GM21737 (cell line): Measurements from ENCODE around the gene ARMC7.
"Not testable (repeated sequence)": the region's sequence is repeated elsewhere in the genome, so short reads cannot be mapped to it uniquely, and the experiment has no call there.

Experiments used
- ATAC-seq: cut with Tn5 transposase; IDR thresholded peaks from one replicate; pipeline ENCODE4 v1.9.1; 2021; ENCODE audit warnings: mild to moderate bottlenecking, moderate library complexity; ENCODE audit not compliant: unreplicated experiment

The ARMC7 gene

DNA sequence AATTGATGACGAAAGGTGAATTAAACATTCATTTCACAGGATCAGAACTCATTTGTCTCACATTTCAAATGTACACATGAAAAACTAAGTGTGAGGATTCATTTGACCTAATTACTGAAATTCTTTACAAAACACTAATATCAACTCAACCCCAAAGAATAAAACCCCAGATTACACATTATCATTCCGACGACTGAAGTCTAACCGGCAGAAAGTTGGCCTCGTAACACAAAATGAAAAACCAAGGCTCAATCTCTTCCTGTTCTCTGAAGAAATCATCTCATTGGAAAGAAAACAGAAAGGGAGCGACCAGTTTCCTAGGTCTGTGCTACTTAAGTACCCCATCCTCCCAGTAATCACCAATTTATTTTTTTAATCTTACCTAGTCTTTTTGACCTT, 42.8 kb downstream of the ARMC7 start:
- no peak for ATAC-seq

DNA sequence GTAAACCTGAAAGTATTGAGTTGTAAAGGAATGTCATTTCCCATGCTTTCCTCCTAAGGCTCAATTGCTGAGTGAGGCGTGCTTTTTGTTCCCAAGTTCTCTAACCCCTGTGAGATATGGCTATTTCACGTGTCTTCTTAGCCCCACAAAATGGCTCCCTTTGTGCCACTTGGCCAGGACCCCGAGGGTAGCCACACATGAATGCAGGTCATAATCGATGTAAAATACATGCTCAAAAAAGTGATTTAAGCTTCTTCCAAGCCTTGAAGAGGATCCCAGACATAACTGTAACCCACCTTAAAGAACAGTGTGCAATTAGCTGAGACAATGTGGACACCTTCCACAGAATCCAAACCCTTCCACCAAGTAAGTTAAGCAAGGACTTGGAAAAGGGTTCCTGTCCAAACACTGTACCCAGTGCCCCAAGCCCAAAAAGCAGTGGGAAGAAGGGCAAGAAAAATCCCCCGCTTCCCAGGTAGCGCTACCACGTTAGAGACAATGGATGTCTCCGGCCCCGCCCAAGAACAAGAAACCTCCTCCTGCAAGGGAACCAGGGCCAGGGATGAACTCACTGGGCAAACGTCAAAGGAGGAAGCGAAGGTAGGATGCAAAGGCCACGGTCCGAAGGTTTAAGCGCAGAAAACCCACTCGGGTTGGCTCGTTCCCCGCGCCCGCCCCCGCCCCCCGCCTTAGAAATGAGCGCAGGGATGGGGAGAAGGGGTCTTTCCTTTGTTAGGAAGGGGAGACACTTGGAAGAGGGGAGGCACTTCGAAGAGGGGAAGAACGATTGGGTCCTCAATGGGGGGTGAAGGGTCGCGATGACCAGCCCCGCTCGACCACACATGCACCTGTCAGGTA, 43.4 kb downstream of the ARMC7 start:
- no peak for ATAC-seq

DNA sequence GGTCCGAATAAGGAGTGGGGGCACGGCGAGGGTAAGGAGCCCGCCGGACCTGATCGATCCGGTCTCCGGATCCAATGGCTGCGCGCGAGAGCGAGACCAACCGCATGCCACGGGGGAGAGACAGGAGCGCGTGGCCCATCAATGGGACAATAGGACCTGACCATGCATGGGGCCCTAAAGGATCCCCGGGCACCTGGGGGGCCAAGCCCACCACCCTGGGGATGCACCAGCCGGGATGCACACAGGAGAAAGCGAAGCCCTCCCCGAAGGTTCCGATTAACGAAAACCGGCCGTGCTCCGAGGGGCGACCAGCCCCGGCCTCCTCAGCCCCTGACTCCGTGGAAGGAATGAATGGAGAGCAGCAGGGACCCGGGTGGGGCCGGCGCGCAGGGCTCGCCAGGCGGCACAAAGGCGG, 44.0 kb downstream of the ARMC7 start:
- ATAC-seq: peak; percentile 4

DNA sequence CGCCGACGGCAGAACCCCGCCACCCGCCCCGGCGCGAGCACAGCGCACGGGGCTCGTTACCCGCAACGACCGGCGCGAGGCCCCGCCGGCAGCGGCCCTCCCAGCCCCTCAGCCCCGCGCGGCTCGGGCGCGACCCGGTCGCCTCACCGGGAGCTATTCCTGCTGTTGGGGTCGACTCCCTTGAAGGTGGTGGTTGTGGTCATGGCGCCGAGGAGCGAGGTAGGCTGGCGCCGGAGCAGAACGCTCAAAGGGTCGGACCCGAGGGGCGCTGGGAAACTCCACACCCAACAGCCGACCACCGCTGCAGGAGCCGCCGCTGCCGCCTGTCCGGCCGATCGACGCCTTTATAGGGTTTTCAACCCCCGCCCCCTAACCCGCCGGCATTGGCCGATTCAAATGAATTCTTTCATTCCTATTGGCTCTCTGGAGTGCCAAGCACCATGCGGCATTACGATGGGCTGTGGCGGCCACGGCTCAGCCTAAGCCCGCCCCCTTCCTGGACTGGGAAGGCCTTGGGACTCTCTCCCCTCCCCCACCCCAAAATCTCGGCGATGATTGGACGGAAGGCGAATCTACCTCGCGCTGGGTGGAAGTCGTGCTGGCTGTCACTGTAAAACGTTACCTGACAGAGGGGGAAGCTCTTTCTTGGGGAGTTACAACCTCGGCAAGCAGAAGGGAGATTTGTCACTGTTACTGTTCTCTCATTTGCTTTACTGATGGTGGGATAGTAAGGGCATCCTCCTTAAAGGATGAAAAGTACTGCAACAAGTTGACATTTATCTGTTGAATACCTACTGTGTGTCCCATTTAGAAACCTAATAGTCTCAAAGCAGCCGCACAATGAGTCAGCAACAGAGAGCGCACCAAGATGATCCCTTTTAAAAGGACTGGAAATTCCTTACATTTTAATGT, 44.7 kb downstream of the ARMC7 start, which contains the start of gene JPT1:
JPT1 (minus strand) TSS at position 318 of the 912 bp plus-strand sequence; CDS start at position 203, 115 bp downstream.
- peak; percentile 89 for ATAC-seq

DNA sequence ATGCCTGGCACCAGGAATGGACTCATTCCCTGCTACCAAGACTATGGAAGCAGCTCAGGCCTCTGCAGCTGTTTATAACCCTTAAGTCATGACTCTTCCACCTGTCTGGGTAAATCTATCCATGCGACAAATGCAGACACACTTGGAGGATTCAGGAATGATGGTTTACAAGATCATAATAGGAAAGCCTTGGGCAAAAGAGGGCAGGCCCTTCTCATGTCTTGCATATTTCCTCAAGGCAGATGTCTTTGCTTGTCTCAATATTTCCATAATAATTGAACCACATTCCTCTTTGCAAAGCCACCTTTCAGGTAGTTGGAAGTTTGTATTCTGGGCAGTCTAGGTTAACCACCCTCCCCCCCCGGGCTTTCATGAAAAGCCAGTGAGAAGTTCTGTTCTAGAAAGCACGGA, 45.4 kb downstream of the ARMC7 start:
- no peak for ATAC-seq

DNA sequence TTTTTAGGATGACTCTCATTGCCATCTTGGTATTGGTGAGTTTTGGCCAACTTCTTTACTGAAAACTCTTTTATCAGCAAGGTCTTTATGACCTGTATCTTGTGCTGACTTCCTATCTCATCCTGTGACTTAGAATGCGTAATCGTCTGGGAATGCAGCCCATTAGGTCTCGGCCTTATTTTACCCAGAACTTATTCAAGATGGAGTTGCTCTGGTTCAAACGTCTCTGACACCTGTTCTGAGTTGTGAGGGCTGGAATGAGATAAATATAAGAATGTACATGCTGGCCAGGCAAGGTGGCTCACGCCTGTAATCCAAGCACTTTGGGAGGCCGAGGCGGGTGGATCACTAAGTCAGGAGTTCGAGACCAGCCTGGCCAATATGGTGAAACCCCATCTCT, 48.7 kb downstream of the ARMC7 start:
- ATAC-seq: not testable (repeated sequence)

DNA sequence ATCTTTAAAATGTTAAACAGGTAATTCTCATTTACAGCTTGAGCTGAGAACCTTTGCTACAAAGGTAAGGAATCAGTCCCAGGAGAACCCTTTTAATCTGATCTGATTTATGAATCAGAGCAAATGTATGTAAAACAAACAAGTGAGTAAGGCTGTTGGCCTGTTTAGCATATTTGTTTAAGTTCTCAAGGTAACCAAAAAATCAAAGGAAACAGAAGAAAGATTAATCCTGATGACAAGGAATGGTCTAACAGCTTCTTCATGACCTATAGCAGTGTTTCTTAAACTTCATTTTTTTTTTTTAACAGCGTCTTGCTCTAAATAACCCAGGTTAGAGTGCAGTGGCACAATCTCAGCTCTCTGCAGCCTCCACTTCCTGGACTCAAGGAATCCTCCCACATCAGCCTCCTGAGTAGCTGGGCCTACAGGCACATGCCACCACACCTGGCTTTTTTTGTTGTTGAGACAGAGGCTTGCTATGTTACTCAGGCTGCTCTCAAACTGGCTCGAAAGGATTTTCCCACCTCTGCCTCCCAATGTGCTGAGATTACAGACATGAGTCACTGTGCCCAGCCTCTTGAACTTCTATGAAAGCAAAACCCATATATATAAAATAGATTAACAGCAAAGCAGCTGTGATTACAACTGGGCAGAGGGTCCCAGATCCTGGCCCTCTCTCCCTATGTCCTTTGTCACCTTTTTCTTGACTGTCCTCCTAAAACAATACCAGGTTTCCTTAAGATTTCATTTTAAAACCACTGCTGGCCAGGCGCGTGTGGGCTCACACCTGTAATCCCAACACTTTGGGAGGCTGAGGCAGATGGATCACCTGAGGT, 49.6 kb downstream of the ARMC7 start:
- no peak for ATAC-seq

DNA sequence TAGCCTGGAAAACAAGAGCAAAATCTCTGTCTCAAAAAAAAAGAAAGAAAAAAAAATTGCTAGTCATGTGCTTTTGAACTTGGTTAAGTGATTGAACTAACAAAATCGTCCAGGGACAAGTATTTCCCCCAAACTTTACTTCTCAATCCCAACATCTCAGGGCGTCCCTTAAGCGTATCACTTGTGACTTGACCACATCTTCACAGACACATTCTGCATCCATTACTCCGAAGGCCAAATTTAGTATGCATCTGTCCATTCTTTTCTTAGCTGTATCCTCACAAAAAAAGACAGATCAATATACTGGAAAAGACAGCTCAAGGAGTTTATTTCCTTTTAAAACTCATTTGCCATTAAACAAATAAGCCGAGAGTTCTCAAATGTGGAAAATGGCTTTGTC, 50.4 kb downstream of the ARMC7 start:
- ATAC-seq: no peak

DNA sequence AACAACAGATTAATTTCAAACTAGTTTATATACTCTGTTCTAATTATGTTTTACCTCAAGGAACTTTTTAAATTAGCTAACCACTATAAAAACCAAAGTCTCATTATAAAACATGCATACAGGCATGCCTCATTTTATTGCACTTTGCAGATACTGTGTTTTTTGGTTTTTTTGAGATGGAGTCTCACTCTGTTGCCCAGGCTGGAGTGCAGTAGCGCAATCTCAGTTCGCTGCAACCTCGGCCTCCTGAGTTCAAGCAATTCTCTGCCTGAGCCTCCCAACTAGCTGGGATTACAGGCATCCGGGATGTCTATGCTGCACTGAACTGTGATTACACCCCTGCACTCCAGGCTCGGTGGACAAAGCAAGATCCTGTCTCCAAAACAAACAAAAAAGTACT, 53.3 kb downstream of the ARMC7 start:
- no peak for ATAC-seq

DNA sequence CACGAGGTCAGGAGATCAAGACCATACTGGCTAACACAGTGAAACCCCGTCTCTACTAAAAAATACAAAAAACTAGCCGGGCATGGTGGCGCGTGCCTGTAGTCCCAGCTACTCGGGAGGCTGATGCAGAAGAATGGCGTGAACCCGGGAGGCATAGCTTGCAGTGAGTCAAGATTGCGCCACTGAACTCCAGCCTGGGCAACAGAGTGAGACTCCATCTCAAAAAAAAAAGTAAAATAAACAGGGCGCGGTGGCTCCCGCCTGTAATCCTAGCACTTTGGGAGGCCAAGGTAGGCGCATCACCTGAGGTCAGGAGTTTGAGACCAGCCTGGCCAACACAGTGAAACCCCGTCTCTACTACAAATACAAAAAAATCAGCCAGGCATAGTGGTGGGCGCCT, 54.8 kb downstream of the ARMC7 start:
- not testable (repeated sequence) for ATAC-seq

DNA sequence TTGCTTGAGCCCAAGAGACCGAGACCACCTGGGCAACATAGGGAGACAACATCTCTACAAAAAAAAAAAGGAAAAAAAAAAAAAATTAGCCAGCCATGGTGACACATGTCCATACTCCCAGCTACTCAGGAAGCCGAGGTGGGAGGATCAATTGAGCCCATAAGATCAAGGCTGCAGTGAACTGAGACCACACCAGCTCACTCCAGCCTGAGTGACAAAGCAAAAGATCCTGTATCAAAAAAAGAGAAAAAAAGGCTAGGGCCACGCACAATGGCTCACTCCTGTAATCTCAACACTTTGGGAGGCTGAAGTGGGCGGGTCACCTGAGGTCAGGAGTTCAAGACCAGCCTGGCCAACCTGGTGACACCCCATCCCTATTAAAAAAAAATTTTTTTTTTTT, 59.2 kb downstream of the ARMC7 start:
- ATAC-seq: no peak

DNA sequence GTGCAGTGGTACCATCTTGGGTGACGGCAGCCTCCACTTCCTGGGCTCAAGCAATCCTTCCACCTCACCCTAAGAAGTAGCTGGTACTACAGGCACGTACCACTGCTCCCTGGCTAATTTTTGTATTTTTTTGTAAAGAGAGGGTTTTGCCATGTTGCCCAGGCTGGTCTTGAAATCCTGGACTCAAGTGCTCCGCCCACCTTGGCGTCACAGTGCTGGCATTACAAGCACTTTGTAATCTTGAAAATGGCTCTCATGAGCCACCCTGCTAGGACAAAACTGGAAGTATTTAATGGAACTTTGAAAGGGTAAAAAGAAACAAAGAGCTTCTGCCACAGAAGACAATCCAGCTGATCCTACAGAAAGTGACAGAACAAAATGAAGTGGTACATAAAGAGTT, 63.8 kb downstream of the ARMC7 start:
- no peak for ATAC-seq

DNA sequence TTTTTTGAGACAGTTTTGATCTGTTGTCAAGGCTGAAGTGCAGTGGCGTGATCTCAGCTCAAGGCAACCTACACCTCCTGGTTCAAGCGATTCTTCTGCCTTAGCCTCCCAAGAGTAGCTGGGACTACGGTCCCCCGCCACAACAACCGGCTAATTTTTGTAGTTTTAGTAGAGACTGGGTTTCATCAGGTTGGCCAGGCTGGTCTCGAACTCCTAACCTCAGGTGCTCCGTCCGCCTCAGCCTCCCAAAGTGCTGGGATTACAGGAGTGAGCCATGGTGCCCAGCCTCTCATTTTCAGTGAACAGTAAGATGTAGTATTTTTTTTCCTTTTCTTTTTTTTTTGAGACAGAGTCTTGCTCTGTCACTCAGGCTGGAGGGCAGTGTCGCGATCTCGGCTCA, 65.2 kb downstream of the ARMC7 start:
- ATAC-seq: no peak

DNA sequence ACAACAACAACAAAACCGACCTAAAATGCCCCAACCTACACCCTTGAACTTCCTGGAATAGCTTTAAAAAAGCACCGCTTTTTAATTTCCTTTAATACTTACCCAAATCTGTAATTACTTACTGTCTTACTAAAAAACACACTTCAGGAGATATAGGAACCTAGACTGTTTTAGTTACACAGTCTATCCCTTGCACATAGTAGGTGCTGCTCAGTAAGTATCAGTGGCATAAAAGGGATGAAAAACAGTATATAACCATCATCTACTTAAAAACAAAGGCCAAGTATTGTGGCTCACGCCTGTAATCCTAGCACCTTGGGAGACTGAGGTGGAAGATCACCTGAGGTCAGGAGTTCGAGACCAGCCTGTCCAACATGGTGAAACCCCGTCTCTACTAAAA, 66.9 kb downstream of the ARMC7 start:
- ATAC-seq: no peak

DNA sequence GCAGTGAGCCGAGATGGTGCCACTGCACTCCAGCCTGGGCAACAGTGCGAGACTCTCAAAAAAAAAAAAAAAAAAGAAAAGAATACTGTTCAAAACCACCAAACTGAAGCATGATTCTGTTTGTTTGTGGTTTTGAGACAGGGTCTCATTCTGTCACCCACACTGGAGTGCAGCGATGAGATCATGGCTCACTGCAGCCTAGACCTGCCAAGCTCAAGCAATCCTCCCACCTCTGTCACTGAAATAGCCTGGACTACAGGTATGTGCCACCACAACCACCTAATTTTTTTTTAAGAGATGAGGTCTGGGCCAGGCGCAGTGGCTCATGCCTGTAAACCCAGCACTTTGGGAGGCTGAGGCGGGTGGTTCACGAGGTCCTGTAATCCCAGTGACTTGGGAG, 68.7 kb downstream of the ARMC7 start:
- ATAC-seq: no peak
